Peyer's patch (tissue), 4 donors: ENCODE measurements around the gene IQCH.

Experiments
- POLR2A ChIP-seq, 2 donors: fragments of 450-650 bp; IDR thresholded peaks; one replicate each; pipeline ENCODE4 v1.5.1; 2017; ENCODE audit warnings: antibody characterized with exemption in 2 of 2, mild to moderate bottlenecking in 2 of 2, moderate library complexity in 2 of 2
- TF ChIP-seq, protein P1 (sequence below), 6 experiments: fragments of 450-650 bp in 4 of 6; fragments of 200-600 bp in 2 of 6; sonication (generic) in 1 of 6; IDR thresholded peaks; one replicate each; pipeline ENCODE4 v1.5.1; 2017 to 2019; ENCODE audit warnings: antibody characterized with exemption in 6 of 6, mild to moderate bottlenecking in 3 of 6, moderate library complexity in 1 of 6

DNA sequence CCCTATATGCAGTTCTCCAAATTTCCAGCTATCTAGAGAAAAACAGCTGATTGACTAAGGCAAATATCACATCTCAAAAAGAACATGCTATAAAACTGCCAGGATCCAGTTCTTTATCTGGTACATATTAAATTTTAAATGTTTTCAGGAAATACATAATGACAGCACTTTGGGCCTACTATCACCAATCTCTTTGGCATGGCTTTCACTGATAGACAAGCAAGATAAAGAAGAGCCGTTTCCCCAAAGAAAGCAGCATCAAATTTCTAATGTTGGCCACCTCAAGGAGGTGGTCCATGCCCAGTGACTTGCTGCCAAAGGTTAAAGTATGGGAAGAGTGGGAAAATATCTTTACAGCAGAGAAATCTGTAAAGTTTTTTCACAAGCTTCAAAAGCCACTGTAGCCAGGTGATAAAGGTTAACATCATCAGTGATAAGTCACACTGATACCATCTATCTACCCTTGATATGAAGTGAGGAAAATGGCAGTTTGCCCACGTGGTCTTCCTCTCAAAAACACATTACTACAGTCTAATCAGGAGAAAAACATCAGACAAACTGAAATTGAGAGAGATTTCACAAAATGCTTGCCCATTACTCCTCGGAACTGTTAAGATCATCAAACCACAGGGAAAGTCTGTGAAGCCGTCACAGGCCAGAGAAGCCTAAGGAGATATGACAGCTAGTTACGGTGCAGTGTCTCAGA lies 220.0 kb downstream of the IQCH start:
- TF ChIP-seq, protein P1, sequence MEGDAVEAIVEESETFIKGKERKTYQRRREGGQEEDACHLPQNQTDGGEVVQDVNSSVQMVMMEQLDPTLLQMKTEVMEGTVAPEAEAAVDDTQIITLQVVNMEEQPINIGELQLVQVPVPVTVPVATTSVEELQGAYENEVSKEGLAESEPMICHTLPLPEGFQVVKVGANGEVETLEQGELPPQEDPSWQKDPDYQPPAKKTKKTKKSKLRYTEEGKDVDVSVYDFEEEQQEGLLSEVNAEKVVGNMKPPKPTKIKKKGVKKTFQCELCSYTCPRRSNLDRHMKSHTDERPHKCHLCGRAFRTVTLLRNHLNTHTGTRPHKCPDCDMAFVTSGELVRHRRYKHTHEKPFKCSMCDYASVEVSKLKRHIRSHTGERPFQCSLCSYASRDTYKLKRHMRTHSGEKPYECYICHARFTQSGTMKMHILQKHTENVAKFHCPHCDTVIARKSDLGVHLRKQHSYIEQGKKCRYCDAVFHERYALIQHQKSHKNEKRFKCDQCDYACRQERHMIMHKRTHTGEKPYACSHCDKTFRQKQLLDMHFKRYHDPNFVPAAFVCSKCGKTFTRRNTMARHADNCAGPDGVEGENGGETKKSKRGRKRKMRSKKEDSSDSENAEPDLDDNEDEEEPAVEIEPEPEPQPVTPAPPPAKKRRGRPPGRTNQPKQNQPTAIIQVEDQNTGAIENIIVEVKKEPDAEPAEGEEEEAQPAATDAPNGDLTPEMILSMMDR (IDR thresholded peaks at IDR 0.05): no peak
- no peak for TF ChIP-seq POLR2A (IDR thresholded peaks at IDR 0.05)
